ENCODE results near the gene CAMTA1. TPM values are rescaled to one million over a fixed set of nuclear protein-coding genes. Genes with fewer than 3 reads are reported as not detected.

CAMTA1 gene
- total RNA-seq, 2 experiments from 2014 or later = 39.3 to 48.8 TPM

DNA sequence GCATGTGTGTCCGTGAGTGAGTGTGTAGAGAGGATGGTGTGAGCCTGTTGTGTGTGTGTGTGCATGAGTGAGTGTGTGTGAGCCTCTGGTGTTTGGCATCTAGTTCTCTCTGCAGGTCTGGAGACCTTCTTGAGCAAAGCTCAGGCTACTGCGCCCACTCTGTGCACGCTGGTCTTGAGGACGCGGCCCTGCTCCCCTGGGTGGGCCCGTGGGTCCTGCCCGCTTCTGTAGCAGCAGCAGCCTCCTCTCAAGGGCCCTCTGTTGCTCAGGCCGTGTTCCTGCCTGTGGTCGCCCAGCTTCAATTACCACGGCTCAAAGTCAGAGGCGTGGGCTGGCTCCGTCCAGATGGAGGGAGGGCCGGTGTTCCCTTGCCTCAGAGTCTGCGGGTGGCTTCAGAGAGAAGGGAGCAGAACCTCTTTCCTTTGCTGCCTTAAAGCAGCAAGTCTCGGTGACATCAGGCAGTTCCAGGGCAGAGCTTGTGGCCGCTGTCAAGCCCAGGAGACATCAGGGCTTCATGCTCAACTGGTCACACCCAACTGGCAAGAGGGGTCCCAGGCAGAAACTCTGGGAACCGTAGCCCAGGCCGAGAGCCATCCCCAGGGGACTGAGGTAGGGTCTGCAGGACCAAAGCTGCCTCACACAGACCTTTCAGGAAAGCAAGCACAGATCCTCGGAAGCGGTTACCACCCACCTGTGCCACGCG lies 715.3 kb downstream of the CAMTA1 start:
- DNase-seq = no peak
- Mint-ChIP-seq H3K27me3 (no peaks in the 10 kb centered on the region), H3K4me3 (no peak overlapping the region), H3K4me1 (no peaks in the 10 kb centered on the region), H3K27ac (no peak overlapping the region), H3K36me3 (ENCODE audit: low read depth) (no peaks in the 10 kb centered on the region), H3K9me3 (no peaks in the 10 kb centered on the region)
- ChIA-PET POLR2A (no interaction called here), CTCF (no interaction called here)

DNA sequence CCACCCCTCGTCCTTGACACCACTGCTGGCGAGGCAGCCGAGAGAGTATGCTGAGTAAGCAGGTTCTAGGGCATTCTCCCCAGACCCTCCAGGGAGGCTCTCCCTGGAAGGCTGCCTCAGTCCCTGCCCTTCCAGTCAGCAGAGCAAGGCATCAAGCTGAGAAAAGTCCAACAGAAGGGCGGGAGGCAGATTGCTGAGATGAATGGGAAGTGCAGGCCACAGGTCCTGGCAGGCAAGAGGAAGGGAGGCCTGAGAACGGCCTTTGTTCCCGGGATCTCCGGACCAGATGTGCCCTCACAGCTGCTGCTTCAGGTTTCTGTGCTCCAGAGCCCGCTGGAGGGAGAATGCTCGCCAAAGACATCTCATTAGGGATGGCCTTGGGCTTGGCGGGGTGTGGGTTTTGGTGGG lies 715.8 kb downstream of the CAMTA1 start:
- Mint-ChIP-seq H3K4me1 (no peaks in the 10 kb centered on the region), H3K27me3 (no peaks in the 10 kb centered on the region), H3K36me3 (ENCODE audit: low read depth) (no peaks in the 10 kb centered on the region), H3K9me3 (no peaks in the 10 kb centered on the region), H3K27ac (no peak overlapping the region), H3K4me3 (no peak overlapping the region)
- no peak for DNase-seq
- ChIA-PET POLR2A (no interaction called here), CTCF (no interaction called here)

DNA sequence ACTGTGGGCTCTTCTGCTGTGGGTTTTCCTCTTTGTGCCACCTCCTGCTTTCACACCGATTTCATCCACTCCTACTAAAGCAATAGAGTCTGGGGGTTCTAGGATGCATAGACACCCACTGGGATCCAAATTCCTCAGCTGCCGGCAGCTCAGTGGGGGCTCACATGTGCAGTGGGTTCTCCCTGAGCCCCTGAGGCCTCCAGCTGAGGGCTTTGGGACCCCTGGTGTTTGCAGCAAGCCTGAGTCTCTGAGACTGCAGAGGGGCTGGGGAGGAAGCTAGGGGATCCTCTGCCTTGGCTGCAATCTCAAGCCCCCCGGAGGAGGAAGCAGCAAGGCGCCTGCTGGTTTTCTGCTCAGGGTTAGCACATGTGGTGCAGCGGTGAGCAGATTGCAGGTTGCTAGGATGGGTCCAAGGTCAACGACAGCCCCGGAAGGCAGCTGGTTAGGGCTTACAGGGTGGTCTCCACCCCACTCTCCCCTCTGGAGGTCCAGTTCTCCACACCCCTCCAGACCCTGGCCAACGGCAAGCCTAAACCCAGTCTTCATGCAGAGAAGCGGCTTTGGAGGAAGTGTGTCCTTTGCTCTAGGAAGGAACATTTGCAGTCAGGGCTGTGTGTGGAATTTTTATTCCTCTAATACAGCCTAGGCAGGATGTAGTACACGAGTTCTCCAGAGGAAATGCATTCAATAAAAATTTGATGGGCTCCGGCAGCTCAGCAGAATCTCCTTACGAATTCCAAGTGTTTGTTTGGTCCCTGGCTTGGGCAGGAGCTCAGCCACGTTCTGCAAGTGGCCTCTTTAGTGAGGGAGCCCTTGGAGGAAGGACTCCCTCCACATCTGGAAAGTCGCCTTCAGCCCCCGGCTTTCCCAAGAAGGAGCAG lies 716.7 kb downstream of the CAMTA1 start:
- Mint-ChIP-seq H3K36me3 (ENCODE audit: low read depth) (no peaks in the 10 kb centered on the region), H3K27me3 (no peaks in the 10 kb centered on the region), H3K9me3 (no peaks in the 10 kb centered on the region), H3K4me1 (no peaks in the 10 kb centered on the region), H3K4me3 (no peak overlapping the region), H3K27ac (no peak overlapping the region)
- ChIA-PET CTCF (no interaction called here), POLR2A (no interaction called here)
- DNase-seq = no peak

DNA sequence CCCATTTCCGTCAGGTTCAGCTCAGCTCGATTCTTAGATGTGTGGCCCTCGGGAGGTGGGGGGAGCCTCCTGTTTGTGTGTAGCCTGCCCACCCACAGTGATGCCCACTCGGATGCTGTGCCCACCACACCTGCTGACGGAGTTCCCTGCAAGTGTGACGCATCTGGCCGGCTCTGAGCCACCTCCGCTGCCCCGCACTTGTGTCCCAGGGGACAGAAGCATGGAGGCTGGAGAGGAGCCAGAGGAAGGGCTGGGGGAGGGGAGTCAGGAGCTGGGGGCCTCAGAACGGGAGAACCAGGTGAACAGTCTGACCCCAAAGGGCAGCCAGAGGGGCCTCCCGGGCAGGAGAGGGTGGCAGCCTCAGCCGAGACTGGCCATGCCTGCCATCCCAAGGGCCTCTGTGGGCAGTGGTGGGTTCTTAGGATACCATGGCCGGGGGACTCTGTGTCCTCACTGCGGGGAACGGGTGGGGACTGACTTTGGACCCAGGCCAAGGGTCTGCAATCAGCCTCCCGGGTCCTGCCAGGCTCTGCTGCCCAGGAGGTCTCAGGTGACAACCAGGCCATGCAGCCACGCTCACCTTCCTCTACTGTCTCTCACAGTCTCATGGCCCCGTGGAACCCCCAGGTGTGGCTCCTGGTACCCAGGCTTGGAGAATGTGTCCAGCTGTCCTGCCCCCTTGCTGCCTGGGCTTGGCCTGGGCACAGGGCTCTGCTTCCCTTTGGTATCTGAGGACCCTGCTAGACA lies 718.6 kb downstream of the CAMTA1 start:
- Mint-ChIP-seq H3K4me1 (no peaks in the 10 kb centered on the region), H3K27ac (no peak overlapping the region), H3K36me3 (ENCODE audit: low read depth) (no peaks in the 10 kb centered on the region), H3K4me3 (no peak overlapping the region), H3K9me3 (no peaks in the 10 kb centered on the region), H3K27me3 (no peaks in the 10 kb centered on the region)
- no peak for DNase-seq
- ChIA-PET POLR2A (no interaction called here), CTCF (no interaction called here)

DNA sequence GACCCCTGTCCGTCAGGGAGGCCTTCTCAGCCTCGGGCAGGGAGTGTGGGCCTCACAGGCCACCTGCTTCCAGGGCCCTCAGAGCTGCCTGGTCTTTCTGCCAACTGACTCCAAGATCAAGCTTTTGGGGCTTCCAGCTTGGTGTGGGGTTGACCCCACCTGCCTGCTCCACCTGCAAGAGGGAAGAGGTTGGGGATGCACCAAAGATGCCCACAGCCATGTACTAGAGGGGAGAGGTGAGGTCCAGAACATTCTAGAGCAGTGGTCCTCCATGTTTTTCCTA lies 719.1 kb downstream of the CAMTA1 start:
- Mint-ChIP-seq H3K4me3 (no peak overlapping the region), H3K4me1 (no peaks in the 10 kb centered on the region), H3K27me3 (no peaks in the 10 kb centered on the region), H3K36me3 (ENCODE audit: low read depth) (no peaks in the 10 kb centered on the region), H3K9me3 (no peaks in the 10 kb centered on the region), H3K27ac (no peak overlapping the region)
- no peak for DNase-seq
- ChIA-PET CTCF (no interaction called here), POLR2A (no interaction called here)

DNA sequence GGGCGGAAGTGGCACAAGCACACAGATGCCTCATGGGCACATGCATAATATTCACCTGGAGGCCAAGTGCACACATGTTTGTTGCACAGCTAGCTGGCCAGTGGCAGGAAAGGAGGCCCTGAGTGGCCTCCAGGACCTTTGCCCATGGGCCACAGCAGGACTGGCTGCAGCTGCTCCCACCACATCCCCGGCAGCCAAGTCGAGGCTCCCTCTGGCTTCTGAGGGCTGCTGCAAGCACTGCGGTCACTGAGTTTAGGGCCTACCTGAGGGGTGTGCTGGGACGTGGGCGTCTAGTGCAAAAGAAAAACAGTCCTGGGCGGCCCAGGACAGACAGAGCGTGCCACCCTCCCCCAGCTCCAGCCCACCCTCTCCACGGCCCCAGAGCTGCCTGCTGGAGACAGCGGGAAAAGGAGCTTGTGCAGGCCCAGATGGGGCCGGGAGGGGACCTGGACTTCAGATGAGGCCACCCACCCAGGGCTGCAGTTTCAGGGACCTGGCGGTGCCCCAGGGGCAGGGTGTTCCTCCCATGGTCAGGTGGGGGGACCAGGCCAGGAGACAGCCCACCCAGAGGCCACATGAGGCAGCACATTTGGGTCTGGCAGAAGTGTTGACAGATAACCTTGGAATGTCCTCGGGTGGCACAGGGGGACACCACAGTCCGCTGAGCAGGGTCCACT lies 720.0 kb downstream of the CAMTA1 start:
- Mint-ChIP-seq H3K4me1 (no peaks in the 10 kb centered on the region), H3K27me3 (no peaks in the 10 kb centered on the region), H3K36me3 (ENCODE audit: low read depth) (no peaks in the 10 kb centered on the region), H3K9me3 (no peaks in the 10 kb centered on the region), H3K4me3 (no peak overlapping the region), H3K27ac (no peak overlapping the region)
- POLR2A ChIA-PET = no interaction called here
- CTCF ChIA-PET = no interaction called here
- DNase-seq = no peak

DNA sequence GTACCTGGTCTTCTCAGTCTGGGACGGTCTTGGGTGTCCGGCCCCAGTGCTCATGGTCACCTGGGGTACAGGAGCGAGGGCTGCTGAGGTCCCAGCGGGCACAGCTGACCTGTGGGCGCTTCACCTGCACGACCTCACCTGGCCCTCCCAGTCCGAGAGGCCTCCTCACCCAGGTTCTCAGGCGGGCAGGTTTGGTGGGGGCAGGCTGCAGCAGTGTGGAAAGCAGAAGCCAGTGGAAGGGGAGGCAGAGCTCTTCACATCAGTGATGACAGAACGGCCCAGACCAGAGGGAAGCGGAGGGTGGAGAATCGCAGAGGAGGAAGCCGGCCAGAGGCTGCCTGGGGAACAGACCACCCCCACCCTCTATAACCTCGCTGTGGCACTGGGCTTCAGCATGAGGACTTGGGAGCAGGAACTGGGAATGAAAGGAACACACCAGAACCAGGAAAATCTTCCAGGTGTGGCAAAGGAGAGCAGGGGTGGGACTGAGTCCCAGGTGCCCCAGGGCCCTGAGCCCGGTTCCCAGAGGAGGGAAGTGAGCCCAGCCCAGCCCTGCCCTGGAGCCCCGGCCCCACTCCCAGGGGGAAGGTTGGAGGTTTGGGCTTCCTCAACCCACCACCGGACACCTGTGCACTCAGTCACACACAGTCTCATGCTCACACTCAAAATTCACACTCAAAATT lies 720.7 kb downstream of the CAMTA1 start:
- DNase-seq = no peak
- H3K4me1 Mint-ChIP-seq = no peaks in the 10 kb centered on the region

DNA sequence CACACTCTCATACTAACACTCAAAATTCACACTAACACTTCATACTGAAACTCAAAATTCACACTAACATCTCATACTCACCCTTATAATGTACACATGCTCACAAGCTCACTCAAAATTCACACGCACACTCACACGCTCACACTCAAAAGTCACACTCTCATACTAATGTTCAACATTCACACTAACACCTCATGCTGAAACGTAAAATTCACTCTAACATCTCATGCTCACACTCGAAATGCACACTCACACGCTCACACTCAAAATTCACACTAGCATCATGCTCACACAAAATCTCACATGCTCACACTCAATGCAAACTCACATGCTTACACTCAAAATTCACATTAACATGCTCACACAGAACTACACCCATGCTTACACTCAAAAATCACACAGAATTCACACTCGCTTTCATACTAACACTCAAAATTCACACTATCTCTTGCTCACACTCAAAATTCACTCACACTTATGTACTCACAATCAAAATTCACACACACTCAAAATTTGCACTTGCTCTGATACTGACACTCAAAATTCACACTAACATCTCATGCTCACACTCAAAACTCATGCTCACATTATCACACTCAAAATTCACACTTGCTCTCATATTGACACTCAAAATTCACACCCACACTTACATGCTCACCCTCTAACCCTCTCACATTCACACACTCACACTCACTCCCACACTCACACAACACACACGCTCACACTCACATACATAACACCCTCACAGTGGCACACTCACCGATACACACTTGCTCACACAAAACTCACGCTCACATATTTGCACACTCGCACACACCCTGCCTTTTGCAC lies 721.4 kb downstream of the CAMTA1 start:
- Mint-ChIP-seq H3K27me3 (no peaks in the 10 kb centered on the region), H3K9me3 (no peaks in the 10 kb centered on the region), H3K27ac (no peak overlapping the region), H3K4me3 (no peak overlapping the region), H3K4me1 (no peaks in the 10 kb centered on the region), H3K36me3 (ENCODE audit: low read depth) (no peaks in the 10 kb centered on the region)
- ChIA-PET CTCF (no interaction called here), POLR2A (no interaction called here)
- no peak for DNase-seq

More for the DNA sequence above, 720.7 kb downstream of the CAMTA1 start:
- Mint-ChIP-seq H3K27ac (no peak overlapping the region), H3K36me3 (ENCODE audit: low read depth) (no peaks in the 10 kb centered on the region), H3K4me3 (no peak overlapping the region), H3K9me3 (no peaks in the 10 kb centered on the region), H3K27me3 (no peaks in the 10 kb centered on the region)
- POLR2A ChIA-PET = no interaction called here
- CTCF ChIA-PET = no interaction called here

DNA sequence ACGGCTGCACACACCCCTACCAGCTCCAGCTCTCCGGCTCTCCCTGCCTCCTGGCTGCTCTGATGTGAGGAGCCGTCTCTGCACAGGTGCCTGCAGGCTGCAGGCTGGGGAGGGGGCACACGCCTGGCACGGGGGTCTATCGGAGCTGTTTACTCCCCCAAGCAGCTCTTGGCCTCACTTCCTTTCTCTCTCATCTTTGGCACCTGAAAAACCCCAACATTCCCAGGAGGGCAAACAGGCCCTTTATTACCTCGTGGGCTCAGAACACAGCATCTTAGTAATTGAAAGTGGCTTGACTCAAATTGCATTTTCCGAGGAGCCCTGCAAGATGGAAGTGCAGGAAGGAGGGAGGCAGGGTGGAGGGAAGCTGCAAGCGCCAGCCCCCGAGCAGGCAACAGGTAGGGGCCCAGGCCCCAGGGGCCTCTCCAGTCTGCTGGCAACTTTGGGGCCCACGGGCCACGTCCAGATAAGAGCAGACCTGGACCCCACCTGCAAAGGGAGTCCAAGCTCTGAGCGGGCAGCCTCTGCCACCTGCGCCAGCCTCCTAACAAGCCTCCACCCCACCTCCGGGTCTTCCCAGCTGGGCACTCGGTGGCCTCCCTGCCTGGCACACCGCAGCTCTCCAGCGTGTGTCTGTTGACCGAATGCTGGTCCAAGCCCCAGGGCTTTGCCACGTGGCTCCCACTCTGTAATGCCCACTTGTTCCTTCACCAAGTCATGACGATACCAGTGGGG lies 722.2 kb downstream of the CAMTA1 start:
- CTCF ChIA-PET = no interaction called here
- no peaks in the 10 kb centered on the region for H3K36me3 Mint-ChIP-seq (ENCODE audit: low read depth)
- DNase-seq = no peak
- no peaks in the 10 kb centered on the region for H3K4me1 Mint-ChIP-seq
- H3K27ac Mint-ChIP-seq = no peak overlapping the region
- H3K9me3 Mint-ChIP-seq = no peaks in the 10 kb centered on the region
- POLR2A ChIA-PET = no interaction called here
- H3K27me3 Mint-ChIP-seq = no peaks in the 10 kb centered on the region
- H3K4me3 Mint-ChIP-seq = no peak overlapping the region

DNA sequence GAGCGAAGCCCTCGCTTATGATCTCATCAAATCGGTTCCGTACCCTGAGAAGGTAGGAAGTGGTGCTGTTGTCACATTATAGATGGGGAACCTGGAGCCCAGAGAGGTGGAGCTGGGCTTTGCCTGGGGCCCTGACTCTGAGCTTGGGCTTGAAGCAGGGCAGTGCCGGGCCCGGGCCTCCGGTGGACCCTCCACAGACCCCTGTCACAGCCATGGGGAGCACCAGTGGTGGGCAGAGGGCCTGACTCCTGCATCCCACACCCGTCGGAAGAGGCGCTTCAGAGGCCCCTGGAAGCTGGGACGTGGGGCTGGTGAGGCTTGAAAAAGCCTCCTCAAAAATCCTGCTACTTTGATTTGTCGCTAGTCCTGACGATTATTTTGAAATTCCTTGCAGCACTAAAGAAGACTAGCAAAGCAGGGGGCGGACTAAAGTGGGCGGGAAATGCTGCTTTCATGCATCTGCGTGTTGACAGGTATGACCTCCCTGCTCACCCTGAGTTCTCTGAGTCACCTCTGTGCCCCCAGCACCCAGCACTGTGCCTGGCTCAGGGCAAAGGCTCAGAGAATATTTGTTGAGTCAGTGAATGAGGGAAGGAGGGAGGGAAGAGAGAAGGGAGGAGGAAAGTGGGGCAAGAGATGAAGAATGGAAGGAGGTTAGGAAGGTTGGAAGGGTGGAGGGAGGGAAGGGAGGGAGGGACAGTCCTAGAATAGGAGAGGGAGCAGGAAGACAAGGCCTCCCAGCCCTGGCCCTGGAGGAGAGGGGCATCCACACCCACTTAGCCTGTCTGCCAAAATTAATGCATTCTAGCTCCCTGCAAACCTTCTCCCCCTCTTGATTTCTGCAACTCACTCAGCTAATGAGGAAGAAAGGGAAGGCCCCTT lies 723.0 kb downstream of the CAMTA1 start:
- no peaks in the 10 kb centered on the region for H3K36me3 Mint-ChIP-seq (ENCODE audit: low read depth)
- H3K4me1 Mint-ChIP-seq = no peaks in the 10 kb centered on the region
- POLR2A ChIA-PET = no interaction called here
- no peak overlapping the region for H3K27ac Mint-ChIP-seq
- no peaks in the 10 kb centered on the region for H3K27me3 Mint-ChIP-seq
- CTCF ChIA-PET = no interaction called here
- no peak for DNase-seq
- no peak overlapping the region for H3K4me3 Mint-ChIP-seq
- H3K9me3 Mint-ChIP-seq = no peaks in the 10 kb centered on the region

DNA sequence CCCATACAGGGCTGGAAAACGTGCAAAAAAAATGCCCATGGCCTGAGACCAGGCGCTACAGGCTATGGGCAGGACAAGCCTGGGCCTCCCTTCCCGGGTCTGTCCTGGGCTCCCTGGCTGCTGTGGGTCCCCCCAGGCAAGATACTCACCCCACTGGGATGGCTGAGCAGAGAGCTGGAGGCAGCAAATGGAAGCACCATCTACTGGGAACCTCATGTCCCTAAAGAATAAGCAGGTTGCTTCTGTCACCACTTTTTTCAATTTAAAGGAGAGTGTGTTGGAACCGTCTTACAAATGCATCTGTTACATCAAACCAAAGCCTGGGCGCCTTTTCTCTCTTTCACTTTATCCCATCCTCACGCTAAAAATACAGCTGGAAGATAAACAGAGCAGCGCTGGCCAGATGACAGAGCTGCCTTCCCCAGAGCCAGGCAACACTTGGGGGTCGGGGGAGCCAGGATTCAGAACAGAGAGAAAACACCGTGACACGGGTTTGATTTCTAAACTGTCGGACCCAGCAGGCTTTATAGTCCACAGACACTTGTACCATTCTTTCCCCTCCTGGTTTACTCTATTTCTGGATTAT lies 723.8 kb downstream of the CAMTA1 start:
- Mint-ChIP-seq H3K4me3 (no peak overlapping the region), H3K27me3 (no peaks in the 10 kb centered on the region), H3K36me3 (ENCODE audit: low read depth) (no peaks in the 10 kb centered on the region), H3K9me3 (no peaks in the 10 kb centered on the region), H3K27ac (no peak overlapping the region), H3K4me1 (no peaks in the 10 kb centered on the region)
- DNase-seq = no peak
- ChIA-PET CTCF (interaction anchor here (1.1 kb wide), 1 partner anchor 31 kb away, joined by 3 read pairs; no protein-coding TSS in a partner anchor), POLR2A (no interaction called here)
